Gastroesophageal sphincter (tissue), 4 donors: ENCODE results near the gene MROH2B. TPM values are rescaled to one million over a fixed set of nuclear protein-coding genes. Genes with fewer than 3 reads are reported as not detected.

Source experiments
- ATAC-seq: fragments of 150-250 bp; one replicate; pipeline ENCODE4 v1.9.1; 2016; ENCODE audit warnings: mild to moderate bottlenecking, moderate library complexity
- H3K27ac ChIP-seq, 4 donors: fragments of 200-600 bp; sonication (generic) in 3 of 4; 1 replicate in 3 of 4; 2 replicates in 1 of 4; pipeline ENCODE4 v1.5.1; 2016 to 2019
- H3K27me3 ChIP-seq: fragments of 200-600 bp; sonication (generic); one replicate; pipeline ENCODE4 v1.5.1; 2019
- H3K36me3 ChIP-seq, 2 donors: fragments of 200-600 bp; sonication (generic); one replicate each; pipeline ENCODE4 v1.5.1; 2019; ENCODE audit warnings: control low read depth in 1 of 2
- H3K4me1 ChIP-seq, 3 donors: fragments of 200-600 bp; sonication (generic); 1 replicate in 2 of 3; 2 replicates in 1 of 3; pipeline ENCODE4 v1.5.1; 2016 to 2019; ENCODE audit warnings: control low read depth in 2 of 3
- H3K4me3 ChIP-seq, 2 donors: fragments of 200-600 bp; sonication (generic); one replicate each; pipeline ENCODE4 v1.5.1; 2019; ENCODE audit warnings: mild to moderate bottlenecking in 1 of 2, moderate library complexity in 1 of 2
- H3K9me3 ChIP-seq, 3 donors: fragments of 200-600 bp; sonication (generic); one replicate each; pipeline ENCODE4 v1.5.1; 2017 to 2019; ENCODE audit warnings: control low read depth in 2 of 3
- EP300 ChIP-seq: sonication (generic); formaldehyde crosslinking; IDR thresholded peaks from one replicate; pipeline ENCODE4 v1.6.1; 2017; ENCODE audit warnings: antibody characterized with exemption, mild to moderate bottlenecking
- POLR2A ChIP-seq, 2 donors: fragments of 450-650 bp; IDR thresholded peaks; one replicate each; pipeline ENCODE4 v1.6.1; 2017; ENCODE audit warnings: antibody characterized with exemption in 2 of 2, mild to moderate bottlenecking in 2 of 2, moderate library complexity in 1 of 2
- POLR2AphosphoS5 ChIP-seq: sonication (generic); formaldehyde crosslinking; IDR thresholded peaks from one replicate; pipeline ENCODE4 v1.6.1; 2017; ENCODE audit warnings: antibody characterized with exemption
- WGBS, 2 donors: methylation state at CpG; one replicate each; pipeline ENCODE4 v1.1.5; 2018; ENCODE audit warnings: low coverage in 1 of 2; 5-methylcytosine and 5-hydroxymethylcytosine counted together
- total RNA-seq, 4 donors: library from RNA; depleted of rRNA; stranded (reverse); fragments of >200 nt; gene quantifications; one replicate each; pipeline ENCODE4 v1.1.0, GENCODE V29; 2016
- TF ChIP-seq, protein P1 (sequence below), 4 experiments: fragments of 200-600 bp in 2 of 4; fragments of 450-650 bp in 2 of 4; sonication (generic) in 1 of 4; IDR thresholded peaks; one replicate each; pipeline ENCODE4 v1.5.1; 2017 to 2019; ENCODE audit warnings: antibody characterized with exemption in 4 of 4, mild to moderate bottlenecking in 2 of 4, moderate library complexity in 2 of 4

Gene MROH2B
- total RNA-seq, 4 donors from 2014 or later = not detected

DNA sequence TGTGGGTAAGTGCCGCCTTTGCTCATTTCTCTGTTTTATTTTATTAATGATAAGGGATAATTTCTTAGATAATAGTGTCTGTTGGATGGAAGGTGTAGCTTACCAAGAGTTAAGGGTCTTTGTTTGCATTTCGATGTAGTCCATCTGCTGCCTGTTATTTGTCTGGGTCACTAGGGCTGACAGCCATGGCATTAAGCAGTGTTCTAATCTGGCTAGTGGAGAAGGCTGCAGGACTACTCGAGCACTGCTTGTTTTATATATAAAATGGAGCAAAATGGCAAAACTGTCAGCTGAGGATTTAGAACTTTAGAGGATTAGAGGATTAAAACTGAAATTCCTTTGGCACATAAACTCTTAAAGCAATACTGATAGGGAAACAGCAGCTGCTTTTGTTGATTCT lies 94.3 kb downstream of the MROH2B start:
- Histone ChIP-seq H3K9me3 (no peaks in the 10 kb centered on the region), H3K4me1 (no peaks in the 10 kb centered on the region), H3K4me3 (no peak overlapping the region), H3K27ac (no peak overlapping the region), H3K27me3 (no peaks in the 10 kb centered on the region), H3K36me3 (no peaks in the 10 kb centered on the region)
- WGBS, 2 donors = 31 to 33% methylated on average over 1 to 3 of the region's 3 CpGs
- ATAC-seq = no peak
- TF ChIP-seq, protein P1, sequence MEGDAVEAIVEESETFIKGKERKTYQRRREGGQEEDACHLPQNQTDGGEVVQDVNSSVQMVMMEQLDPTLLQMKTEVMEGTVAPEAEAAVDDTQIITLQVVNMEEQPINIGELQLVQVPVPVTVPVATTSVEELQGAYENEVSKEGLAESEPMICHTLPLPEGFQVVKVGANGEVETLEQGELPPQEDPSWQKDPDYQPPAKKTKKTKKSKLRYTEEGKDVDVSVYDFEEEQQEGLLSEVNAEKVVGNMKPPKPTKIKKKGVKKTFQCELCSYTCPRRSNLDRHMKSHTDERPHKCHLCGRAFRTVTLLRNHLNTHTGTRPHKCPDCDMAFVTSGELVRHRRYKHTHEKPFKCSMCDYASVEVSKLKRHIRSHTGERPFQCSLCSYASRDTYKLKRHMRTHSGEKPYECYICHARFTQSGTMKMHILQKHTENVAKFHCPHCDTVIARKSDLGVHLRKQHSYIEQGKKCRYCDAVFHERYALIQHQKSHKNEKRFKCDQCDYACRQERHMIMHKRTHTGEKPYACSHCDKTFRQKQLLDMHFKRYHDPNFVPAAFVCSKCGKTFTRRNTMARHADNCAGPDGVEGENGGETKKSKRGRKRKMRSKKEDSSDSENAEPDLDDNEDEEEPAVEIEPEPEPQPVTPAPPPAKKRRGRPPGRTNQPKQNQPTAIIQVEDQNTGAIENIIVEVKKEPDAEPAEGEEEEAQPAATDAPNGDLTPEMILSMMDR (IDR thresholded peaks at IDR 0.05) = no peak
- TF ChIP-seq POLR2AphosphoS5 = no peak
- no peak for TF ChIP-seq POLR2A (IDR thresholded peaks at IDR 0.05)
- TF ChIP-seq EP300 = no peak

DNA sequence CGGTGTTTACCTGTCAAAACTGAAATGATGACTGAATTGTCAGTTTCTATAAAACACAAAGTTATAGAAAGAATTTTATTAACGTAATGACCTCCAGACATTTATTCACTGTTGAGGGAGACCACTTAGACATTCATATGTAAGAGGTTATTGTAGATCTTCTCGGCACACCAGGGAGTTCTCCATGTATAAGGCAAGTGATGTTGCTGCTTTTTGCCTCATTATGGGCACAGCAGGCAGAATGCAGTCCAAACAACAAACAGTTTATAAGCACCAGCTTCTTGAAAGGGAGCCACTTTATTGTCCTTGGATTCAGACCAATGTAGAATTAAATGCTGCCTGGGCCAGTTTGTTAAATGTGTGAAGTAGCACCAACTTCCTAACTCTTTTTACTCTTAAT lies 95.1 kb downstream of the MROH2B start:
- Histone ChIP-seq H3K4me3 (no peak overlapping the region), H3K27me3 (no peaks in the 10 kb centered on the region), H3K4me1 (no peaks in the 10 kb centered on the region), H3K9me3 (no peaks in the 10 kb centered on the region), H3K36me3 (no peaks in the 10 kb centered on the region), H3K27ac (no peak overlapping the region)
- TF ChIP-seq EP300 = no peak
- TF ChIP-seq POLR2AphosphoS5 = no peak
- TF ChIP-seq, protein P1 (IDR thresholded peaks at IDR 0.05) = no peak
- TF ChIP-seq POLR2A (IDR thresholded peaks at IDR 0.05) = no peak
- WGBS, 2 donors = 86 to 92% methylated on average over 2 to 3 of the region's 3 CpGs
- ATAC-seq = no peak

DNA sequence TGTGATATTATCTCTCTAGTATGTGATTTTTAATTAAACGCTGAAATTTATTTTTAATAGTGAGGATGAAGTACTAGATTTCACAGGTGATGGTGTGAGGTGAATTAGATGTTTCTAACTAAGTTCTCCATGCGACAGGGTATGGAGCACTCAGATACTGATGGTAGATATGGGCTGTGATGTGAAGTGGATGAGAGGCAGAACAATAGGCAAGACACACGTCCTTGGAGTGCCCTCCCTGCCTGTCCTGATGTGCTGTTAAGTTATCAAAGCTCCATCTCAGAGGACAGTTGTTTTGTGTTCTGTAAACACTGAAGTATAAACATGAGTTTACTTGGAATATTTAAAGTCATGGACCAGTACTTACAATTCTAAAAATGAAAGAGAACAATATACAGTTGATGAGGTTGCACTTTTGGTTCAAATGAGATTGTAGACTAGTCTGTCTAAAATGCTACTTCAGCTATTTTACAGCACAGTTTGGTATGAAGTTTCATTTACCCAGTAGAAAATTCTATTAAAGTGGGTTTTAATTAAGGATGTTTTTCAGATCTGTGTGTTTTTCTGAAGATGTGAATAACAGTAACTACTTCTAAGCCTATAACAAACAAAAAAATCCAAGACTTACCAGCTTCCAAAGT lies 97.7 kb downstream of the MROH2B start:
- TF ChIP-seq EP300 = no peak
- TF ChIP-seq, protein P1 (IDR thresholded peaks at IDR 0.05) = no peak
- no peak for TF ChIP-seq POLR2A (IDR thresholded peaks at IDR 0.05)
- TF ChIP-seq POLR2AphosphoS5 = no peak
- Histone ChIP-seq H3K4me3 (no peak overlapping the region), H3K4me1 (no peaks in the 10 kb centered on the region), H3K36me3 (no peaks in the 10 kb centered on the region), H3K9me3 (no peaks in the 10 kb centered on the region), H3K27me3 (no peaks in the 10 kb centered on the region), H3K27ac (no peak overlapping the region)
- WGBS, 2 donors = 69 to 75% methylated on average over 3 of the region's 3 CpGs
- no peak for ATAC-seq

DNA sequence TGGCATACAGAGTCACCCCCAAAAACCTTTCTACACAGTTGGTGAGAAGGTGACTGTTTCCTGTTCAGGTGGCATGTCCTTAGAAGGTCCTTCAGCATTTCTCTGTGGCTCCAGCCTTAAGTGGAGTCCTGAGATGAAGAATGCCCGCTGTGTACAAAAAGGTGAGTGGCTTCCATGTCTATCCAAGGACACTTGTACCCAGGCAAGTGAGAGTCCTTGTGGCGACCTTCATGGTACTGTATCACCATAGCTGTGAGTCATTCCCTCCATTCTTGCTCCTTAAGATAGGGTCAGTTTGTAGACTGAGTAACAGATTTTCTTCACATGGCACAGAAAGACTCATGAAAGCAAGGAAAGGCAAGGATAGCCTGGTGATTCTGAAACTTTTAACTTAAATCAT lies 98.7 kb downstream of the MROH2B start:
- Histone ChIP-seq H3K4me3 (no peak overlapping the region), H3K4me1 (no peaks in the 10 kb centered on the region), H3K27ac (no peak overlapping the region), H3K27me3 (no peaks in the 10 kb centered on the region), H3K36me3 (no peaks in the 10 kb centered on the region), H3K9me3 (no peaks in the 10 kb centered on the region)
- TF ChIP-seq, protein P1 (IDR thresholded peaks at IDR 0.05) = no peak
- TF ChIP-seq POLR2A (IDR thresholded peaks at IDR 0.05) (no peak), EP300 (no peak), POLR2AphosphoS5 (no peak)
- no peak for ATAC-seq
- WGBS, 2 donors = 100% methylated on average over 2 of the region's 2 CpGs; no CpG with 5 or more reads in 1 of the 2 donors

DNA sequence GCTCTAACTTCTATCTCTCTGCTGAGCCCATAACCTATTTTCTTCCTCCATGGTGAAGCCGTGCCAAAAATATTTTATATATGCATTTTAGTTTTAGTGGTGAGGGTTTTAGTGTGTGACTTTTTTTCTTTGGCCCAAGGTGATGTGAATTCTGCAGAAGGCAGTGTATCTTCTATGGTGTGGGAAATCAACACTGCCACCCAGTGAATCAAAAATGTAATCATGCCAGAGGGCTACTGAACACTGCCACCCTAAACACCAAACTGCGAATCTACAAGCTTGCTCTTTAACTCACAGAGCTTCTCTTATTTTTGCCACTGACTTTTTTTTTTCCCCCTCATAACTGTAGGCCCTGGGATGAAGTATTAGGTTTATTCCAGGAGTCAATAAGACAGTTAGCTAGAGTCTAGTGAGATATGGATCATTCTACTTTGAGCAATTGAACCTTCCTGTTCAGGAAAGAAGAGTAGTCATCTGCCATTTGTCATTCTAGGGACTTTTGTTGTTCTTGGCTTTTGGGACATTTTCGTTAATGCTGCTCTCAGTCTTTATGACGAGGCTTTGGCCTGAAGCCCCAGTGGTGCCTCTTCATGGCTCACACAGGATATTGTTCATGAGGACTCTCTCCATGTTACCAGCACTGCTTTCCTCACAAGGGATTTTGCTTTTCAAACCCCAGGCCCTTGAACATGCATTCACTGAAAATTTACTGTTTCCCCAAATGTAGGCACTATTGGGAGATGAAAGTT lies 108.8 kb downstream of the MROH2B start:
- Histone ChIP-seq H3K27me3 (no peaks in the 10 kb centered on the region), H3K27ac (no peak overlapping the region), H3K4me1 (no peaks in the 10 kb centered on the region), H3K9me3 (peaks cover 0 to 7% (median 0%) of the 10 kb centered on the region in 3 donors), H3K4me3 (no peak overlapping the region), H3K36me3 (peaks cover 0 to 17% of the 10 kb centered on the region in 2 donors)
- TF ChIP-seq EP300 = no peak
- TF ChIP-seq, protein P1 (IDR thresholded peaks at IDR 0.05) = no peak
- TF ChIP-seq POLR2AphosphoS5 = no peak
- no peak for TF ChIP-seq POLR2A (IDR thresholded peaks at IDR 0.05)
- WGBS, 2 donors = 71 to 74% methylated on average over 2 to 4 of the region's 4 CpGs
- no peak for ATAC-seq
